T47D (cell line): ENCODE data around the gene ANO1.
A peak's percentile ranks its signal among the peaks of the same experiment; 100 is the strongest.

Source experiments
- DNase-seq, 2 experiments: peaks; one replicate each; pipeline versions ENCODE4 v3.0.0 to v3.0.0-alpha.2; 2011 to 2012; ENCODE audit warnings: low read depth in 1 of 2, low spot score in 1 of 2
- JUND ChIP-seq: IDR thresholded peaks from 2 replicates; pipeline ENCODE4 v1.6.1; 2012; ENCODE audit warnings: low read depth
- in situ Hi-C: cut with HindIII; loops from 2 replicates; pipeline ENCODE4 v1.10.0; 2016; ENCODE audit warnings: low sequenced_read_pairs, low pct_unique_long_range_greater_than_20kb

ANO1 gene

GRCh38 chr11:70082829-70083228 is 4.7 kb downstream of the ANO1 start:
- in situ Hi-C loops = no loop called here
- TF ChIP-seq JUND = no peak
- DNase-seq = peak in 1 of 2 experiments; percentile 34

GRCh38 chr11:70084046-70084984 is 6.2 kb downstream of the ANO1 start:
- no peak for DNase-seq
- in situ Hi-C loops = no loop called here
- TF ChIP-seq JUND = no peak

- in situ Hi-C loops = no loop called here
Observed at GRCh38 chr11:70085815-70086769, 8.0 kb downstream of the ANO1 start.

DNA sequence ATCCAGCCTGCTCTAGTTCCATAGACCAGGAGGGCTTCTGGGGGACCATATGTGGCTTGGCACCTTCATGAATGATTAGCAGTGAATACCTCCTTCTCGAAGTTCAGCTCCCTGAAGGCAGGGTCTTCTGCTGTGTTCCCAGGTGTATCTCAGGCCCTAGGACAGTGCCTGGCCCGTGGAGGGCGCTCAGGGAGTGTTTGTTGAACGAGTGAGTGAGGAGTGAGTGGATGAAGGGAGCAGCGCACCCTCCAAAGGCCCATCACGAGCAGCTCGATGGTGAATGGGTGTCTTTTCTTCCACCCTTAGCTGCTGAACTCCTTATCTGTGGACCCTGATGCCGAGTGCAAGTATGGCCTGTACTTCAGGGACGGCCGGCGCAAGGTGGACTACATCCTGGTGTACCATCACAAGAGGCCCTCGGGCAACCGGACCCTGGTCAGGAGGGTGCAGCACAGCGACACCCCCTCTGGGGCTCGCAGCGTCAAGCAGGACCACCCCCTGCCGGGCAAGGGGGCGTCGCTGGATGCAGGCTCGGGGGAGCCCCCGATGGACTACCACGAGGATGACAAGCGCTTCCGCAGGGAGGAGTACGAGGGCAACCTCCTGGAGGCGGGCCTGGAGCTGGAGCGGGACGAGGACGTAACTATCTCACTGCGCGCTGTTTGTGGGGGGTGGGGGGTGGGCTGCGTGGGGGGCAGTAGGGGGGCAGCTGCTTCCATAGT is 9.5 kb downstream of the ANO1 start:
- TF ChIP-seq JUND = no peak
- in situ Hi-C loops = no loop called here
- DNase-seq = no peak

More at GRCh38 chr11:70085815-70086769, 8.0 kb downstream of the ANO1 start:
- DNase-seq = no peak
- no peak for TF ChIP-seq JUND

DNA sequence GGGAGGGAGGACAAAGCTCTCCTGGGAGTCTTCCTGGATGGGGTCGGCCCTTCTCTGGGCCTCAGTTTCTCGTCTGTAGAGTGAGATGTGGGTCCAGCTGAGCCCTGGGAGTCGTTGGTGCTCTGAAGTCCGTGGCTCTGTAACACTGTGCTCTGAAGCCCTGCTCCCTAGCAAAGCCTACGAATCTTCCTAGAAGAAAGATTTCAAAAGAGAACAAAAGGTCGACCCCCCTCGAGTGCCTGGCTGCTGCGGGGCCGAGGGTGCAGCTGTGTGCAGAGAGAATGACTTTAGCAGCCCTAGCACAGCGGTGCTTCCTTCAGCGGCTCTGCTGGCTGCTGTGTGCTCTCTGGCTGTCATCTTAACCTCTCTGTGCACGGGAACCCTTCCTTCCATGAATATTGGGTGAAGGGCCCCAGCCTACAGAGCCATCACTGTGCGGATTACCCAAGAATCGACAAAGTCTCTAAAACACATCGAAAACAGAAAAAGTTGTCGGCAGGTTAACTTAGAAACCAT is 10.7 kb downstream of the ANO1 start:
- in situ Hi-C loops = no loop called here
- DNase-seq = no peak
- TF ChIP-seq JUND = no peak

- no peak for TF ChIP-seq JUND
- in situ Hi-C loops = no loop called here
- DNase-seq = no peak
Observed at GRCh38 chr11:70089631-70090030, 11.5 kb downstream of the ANO1 start.

DNA sequence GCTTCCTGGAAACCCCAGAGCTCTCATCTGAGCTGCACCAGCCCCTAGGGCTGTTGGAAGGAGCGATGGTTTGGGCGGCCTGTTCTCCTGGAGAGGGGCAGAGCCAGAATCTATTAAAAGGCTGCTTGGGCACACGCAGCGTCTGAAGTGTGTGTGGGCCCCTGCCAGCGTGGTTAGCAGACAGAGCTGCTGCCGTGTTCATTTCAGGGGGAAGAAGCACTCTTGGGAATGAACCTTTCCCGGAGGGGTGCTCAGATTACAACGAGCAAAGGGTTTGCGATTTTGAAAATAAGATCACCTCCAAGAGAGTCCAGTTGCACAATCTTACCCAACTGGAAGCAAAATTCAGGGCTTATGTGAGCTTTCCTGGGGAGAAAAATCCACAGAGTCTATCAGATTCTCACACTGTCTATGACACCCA is 12.9 kb downstream of the ANO1 start:
- no peak for TF ChIP-seq JUND
- in situ Hi-C loops = no loop called here
- no peak for DNase-seq

GRCh38 chr11:70091638-70092037 is 13.5 kb downstream of the ANO1 start:
- no peak for DNase-seq
- in situ Hi-C loops = no loop called here
- TF ChIP-seq JUND = no peak

GRCh38 chr11:70092959-70093715 is 15.0 kb downstream of the ANO1 start:
- no peak for DNase-seq
- no peak for TF ChIP-seq JUND
- in situ Hi-C loops = no loop called here

DNA sequence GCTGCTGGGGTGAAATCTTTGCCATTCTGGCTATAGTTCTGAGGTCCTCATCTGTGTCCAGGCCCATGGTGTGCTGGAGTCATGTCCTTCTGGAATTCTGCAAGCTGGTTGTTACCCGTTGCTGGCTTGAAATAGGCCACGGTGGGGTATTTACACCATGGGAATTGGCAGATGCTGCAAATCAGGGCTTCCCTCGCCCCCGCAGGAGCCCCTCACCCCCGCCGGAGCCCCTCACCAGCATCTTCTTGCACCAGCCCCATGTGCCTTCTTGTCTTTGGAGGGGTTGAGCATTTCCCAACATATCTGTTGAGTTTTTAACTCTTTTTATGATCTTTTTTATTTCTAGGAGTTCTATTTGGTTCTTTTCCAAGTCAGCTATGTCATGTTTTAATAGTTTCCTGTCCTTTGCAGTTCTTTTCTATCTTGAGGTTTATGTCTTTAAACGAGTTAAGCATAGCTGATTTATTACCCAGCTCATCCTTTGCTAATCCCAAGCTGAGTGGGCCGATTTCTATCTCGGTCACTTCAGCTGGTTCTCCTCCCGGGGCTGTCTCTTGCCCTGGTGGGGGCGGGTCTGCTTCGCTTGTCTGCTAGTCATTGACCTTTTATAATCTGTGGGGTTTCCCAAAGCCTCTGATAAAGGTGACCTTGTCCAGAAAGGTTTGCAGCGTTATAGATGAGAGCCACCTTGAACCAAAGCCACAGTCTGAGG is 17.6 kb downstream of the ANO1 start:
- no peak for DNase-seq
- in situ Hi-C loops = no loop called here
- no peak for TF ChIP-seq JUND
